HG03469 (cell line): ENCODE measurements around the gene FAM107B.

ENCODE experiments used
- ATAC-seq: cut with Tn5 transposase; IDR thresholded peaks from one replicate; pipeline ENCODE4 v1.9.1; 2021; ENCODE audit warnings: mild to moderate bottlenecking, moderate library complexity, moderate number of reproducible peaks; ENCODE audit not compliant: unreplicated experiment

The FAM107B gene

GRCh38 chr10:14564268-14564744 lies 210.4 kb downstream of the FAM107B start:
- ATAC-seq = no peak

GRCh38 chr10:14563359-14563940 lies 211.2 kb downstream of the FAM107B start:
- no peak for ATAC-seq

- ATAC-seq = no peak
Observed at GRCh38 chr10:14563076-14563336, 211.7 kb downstream of the FAM107B start.

GRCh38 chr10:14562218-14563075 lies 212.2 kb downstream of the FAM107B start:
- ATAC-seq = no peak

GRCh38 chr10:14560791-14561765 lies 213.6 kb downstream of the FAM107B start:
- ATAC-seq = no peak

- no peak for ATAC-seq
Observed at GRCh38 chr10:14560274-14560673, 214.4 kb downstream of the FAM107B start.

GRCh38 chr10:14558025-14558424 lies 216.7 kb downstream of the FAM107B start:
- no peak for ATAC-seq

GRCh38 chr10:14557567-14557966 lies 217.1 kb downstream of the FAM107B start:
- no peak for ATAC-seq

- ATAC-seq = peak; percentile 54
Observed at GRCh38 chr10:14556285-14556956, 218.3 kb downstream of the FAM107B start.

- ATAC-seq = no peak
Observed at GRCh38 chr10:14555807-14556206, 218.9 kb downstream of the FAM107B start.

- ATAC-seq = no peak
Observed at GRCh38 chr10:14554491-14555205, 220.0 kb downstream of the FAM107B start.

- ATAC-seq = no peak
Observed at GRCh38 chr10:14554091-14554490, 220.6 kb downstream of the FAM107B start.

GRCh38 chr10:14553448-14553847 lies 221.2 kb downstream of the FAM107B start:
- no peak for ATAC-seq

GRCh38 chr10:14552015-14552414 lies 222.7 kb downstream of the FAM107B start:
- ATAC-seq = no peak

GRCh38 chr10:14550471-14550981 lies 224.2 kb downstream of the FAM107B start:
- ATAC-seq = no peak

- no peak for ATAC-seq
Observed at GRCh38 chr10:14549496-14549895, 225.2 kb downstream of the FAM107B start.

- no peak for ATAC-seq
Observed at GRCh38 chr10:14548970-14549369, 225.7 kb downstream of the FAM107B start.

- no peak for ATAC-seq
Observed at GRCh38 chr10:14548474-14548873, 226.2 kb downstream of the FAM107B start.

- no peak for ATAC-seq
Observed at GRCh38 chr10:14547816-14548215, 226.9 kb downstream of the FAM107B start.

- no peak for ATAC-seq
Observed at GRCh38 chr10:14545827-14546226, 228.9 kb downstream of the FAM107B start.
